ENCODE results near the gene MBD1.
"Not testable (repeated sequence)": the region's sequence is repeated elsewhere in the genome, so short reads cannot be mapped to it uniquely, and the experiment has no call there.

The MBD1 gene

DNA sequence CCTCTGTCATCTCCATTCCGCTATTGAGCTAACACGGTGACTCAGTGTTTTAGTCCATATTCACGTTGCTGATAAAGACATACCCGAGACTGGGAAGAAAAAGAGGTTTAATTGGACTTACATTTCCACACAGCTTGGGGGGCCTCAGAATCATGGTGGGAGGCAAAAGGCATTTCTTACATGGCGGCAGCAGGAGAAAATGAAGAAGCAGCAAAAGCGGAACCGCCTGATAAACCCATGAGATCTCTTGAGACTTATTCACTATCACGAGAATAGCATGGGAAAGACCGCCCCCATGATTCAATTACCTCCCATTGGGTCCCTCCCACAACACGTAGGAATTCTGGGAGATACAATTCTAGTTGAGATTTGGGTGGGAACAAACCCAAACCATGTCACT is 28.8 kb upstream of the MBD1 start:
- no peak overlapping the region for H3K4me2 ChIP-seq
- TF ChIP-seq Cebpa-rat (IDR thresholded peaks at IDR 0.05), result no peak
- no peak overlapping the region for H3K9ac ChIP-seq

DNA sequence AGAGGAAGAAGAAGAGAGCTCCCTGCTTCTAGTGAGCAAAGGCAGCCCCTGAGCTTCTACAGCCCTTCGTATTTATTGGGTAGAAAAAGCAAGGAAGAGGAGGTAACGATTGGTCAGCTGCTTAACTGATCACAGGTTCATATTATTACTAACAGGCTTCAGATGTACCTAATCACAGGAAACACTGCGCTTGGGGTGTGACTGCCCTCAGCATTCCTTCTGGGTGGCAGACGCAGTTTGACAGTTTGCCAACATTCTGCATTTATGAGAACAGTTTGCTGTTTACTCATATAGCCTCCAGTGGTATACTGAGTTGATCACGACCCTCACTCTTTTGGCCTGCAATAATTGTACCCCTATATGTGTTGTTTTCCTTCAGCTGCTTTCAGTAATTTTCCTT is 27.5 kb upstream of the MBD1 start:
- not testable (repeated sequence) for H3K4me3 ChIP-seq, H3K27ac ChIP-seq, H3K36me3 ChIP-seq, H3K27me3 ChIP-seq, H3K9ac ChIP-seq, H4K20me1 ChIP-seq
- Histone ChIP-seq H3K9me3 (peaks cover 22% of the 10 kb centered on the region), H3K4me1 (peaks cover 69% of the 10 kb centered on the region), H3K4me2 (0 out of 2 replicates have a peak overlapping the region, but pooled peaks have one; percentile 86)

More for the DNA sequence above, 28.8 kb upstream of the MBD1 start:
- Histone ChIP-seq H3K4me1 (peaks cover 81% of the 10 kb centered on the region), H3K27ac (no peak overlapping the region), H3K4me3 (no peak overlapping the region), H3K27me3 (no peaks in the 10 kb centered on the region), H4K20me1 (no peaks in the 10 kb centered on the region), H3K9me3 (peaks cover 15% of the 10 kb centered on the region), H3K36me3 (no peaks in the 10 kb centered on the region)

- Histone ChIP-seq H3K4me2 (peak overlapping the region; percentile 86), H3K27ac (no peak overlapping the region), H3K9me3 (peaks cover 22% of the 10 kb centered on the region), H3K4me3 (peak overlapping the region; percentile 63), H3K27me3 (no peaks in the 10 kb centered on the region), H3K4me1 (peaks cover 60% of the 10 kb centered on the region), H3K9ac (peak overlapping the region; percentile 17; the same call in 1 of the 2 replicates), H3K36me3 (no peaks in the 10 kb centered on the region), H4K20me1 (no peaks in the 10 kb centered on the region)
- TF ChIP-seq Cebpa-rat (IDR thresholded peaks at IDR 0.05), result no peak
Measured at GRCh38 chr18:50307738-50308470, 26.6 kb upstream of the MBD1 start.

DNA sequence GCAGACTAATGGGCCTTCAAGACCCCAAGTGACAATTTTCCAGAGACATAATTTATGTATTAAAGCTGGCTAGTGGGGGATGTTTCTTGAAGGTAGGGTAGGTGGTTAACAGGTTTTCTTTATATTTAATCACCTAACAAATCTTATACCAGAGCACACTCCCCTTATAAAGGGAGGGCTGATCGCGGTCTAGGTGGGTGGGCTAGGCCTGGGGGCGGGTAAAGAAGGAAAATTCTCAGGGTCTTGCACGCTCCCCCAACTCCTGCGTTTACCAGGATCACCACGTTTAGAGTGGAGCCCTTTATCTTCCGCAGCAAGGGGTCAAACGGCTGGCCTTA is 26.0 kb upstream of the MBD1 start:
- H3K27ac ChIP-seq, result peak overlapping the region; percentile 33; the same call in 1 of the 2 replicates
- peak overlapping the region; percentile 17; the same call in 1 of the 2 replicates for H3K9ac ChIP-seq
- no peaks in the 10 kb centered on the region for H4K20me1 ChIP-seq
- no peaks in the 10 kb centered on the region for H3K36me3 ChIP-seq
- peak overlapping the region; percentile 86 for H3K4me2 ChIP-seq
- peaks cover 22% of the 10 kb centered on the region for H3K9me3 ChIP-seq
- H3K4me3 ChIP-seq, result peak overlapping the region; percentile 63
- no peak for TF ChIP-seq Cebpa-rat (IDR thresholded peaks at IDR 0.05)
- peaks cover 54% of the 10 kb centered on the region for H3K4me1 ChIP-seq
- H3K27me3 ChIP-seq, result no peaks in the 10 kb centered on the region

DNA sequence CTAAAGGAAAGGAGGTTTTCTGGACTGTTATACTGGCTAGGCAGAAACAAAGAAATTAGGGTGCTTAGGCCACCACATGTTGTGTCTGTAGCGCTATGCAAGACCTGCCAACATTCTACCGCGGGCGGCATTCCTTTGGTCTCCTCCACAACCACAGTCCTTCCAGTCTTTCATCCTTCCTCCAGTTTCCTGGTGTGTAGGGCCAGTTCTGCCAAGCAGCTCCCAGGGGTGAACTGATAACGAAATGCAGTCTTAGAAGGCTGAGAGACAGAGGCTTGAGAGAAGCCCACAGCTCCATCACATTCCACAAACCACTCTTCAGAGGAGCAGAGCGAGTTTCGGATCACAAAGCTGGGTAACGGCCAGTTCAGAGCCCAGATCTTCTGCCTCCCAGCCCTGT is 25.6 kb upstream of the MBD1 start:
- Histone ChIP-seq H3K4me1 (peaks cover 52% of the 10 kb centered on the region), H3K4me3 (peak overlapping the region; percentile 63), H3K9me3 (peaks cover 22% of the 10 kb centered on the region), H3K27me3 (no peaks in the 10 kb centered on the region), H3K4me2 (peak overlapping the region; percentile 86), H3K27ac (peak overlapping the region; percentile 33; the same call in 1 of the 2 replicates), H3K36me3 (no peaks in the 10 kb centered on the region), H3K9ac (no peak overlapping the region; the same call in 1 of the 2 replicates), H4K20me1 (no peaks in the 10 kb centered on the region)
- no peak for TF ChIP-seq Cebpa-rat (IDR thresholded peaks at IDR 0.05)

GRCh38 chr18:50301074-50301473 is 19.8 kb upstream of the MBD1 start:
- Histone ChIP-seq H3K4me3 (no peak overlapping the region), H3K9ac (no peak overlapping the region), H3K4me1 (peaks cover 19% of the 10 kb centered on the region), H3K9me3 (peaks cover 13% of the 10 kb centered on the region), H3K4me2 (no peak overlapping the region), H4K20me1 (no peaks in the 10 kb centered on the region), H3K36me3 (no peaks in the 10 kb centered on the region), H3K27me3 (no peaks in the 10 kb centered on the region), H3K27ac (no peak overlapping the region)
- no peak for TF ChIP-seq Cebpa-rat (IDR thresholded peaks at IDR 0.05)

GRCh38 chr18:50299626-50300388 is 18.5 kb upstream of the MBD1 start:
- no peaks in the 10 kb centered on the region for H3K36me3 ChIP-seq
- no peak overlapping the region for H3K4me3 ChIP-seq
- no peaks in the 10 kb centered on the region for H4K20me1 ChIP-seq
- H3K4me2 ChIP-seq, result no peak overlapping the region
- H3K9me3 ChIP-seq, result peaks cover 9% of the 10 kb centered on the region; the same call in 1 of the 2 replicates
- H3K27ac ChIP-seq, result no peak overlapping the region
- H3K9ac ChIP-seq, result no peak overlapping the region
- TF ChIP-seq Cebpa-rat (IDR thresholded peaks at IDR 0.05), result no peak
- peaks cover 19% of the 10 kb centered on the region for H3K4me1 ChIP-seq
- H3K27me3 ChIP-seq, result no peaks in the 10 kb centered on the region

DNA sequence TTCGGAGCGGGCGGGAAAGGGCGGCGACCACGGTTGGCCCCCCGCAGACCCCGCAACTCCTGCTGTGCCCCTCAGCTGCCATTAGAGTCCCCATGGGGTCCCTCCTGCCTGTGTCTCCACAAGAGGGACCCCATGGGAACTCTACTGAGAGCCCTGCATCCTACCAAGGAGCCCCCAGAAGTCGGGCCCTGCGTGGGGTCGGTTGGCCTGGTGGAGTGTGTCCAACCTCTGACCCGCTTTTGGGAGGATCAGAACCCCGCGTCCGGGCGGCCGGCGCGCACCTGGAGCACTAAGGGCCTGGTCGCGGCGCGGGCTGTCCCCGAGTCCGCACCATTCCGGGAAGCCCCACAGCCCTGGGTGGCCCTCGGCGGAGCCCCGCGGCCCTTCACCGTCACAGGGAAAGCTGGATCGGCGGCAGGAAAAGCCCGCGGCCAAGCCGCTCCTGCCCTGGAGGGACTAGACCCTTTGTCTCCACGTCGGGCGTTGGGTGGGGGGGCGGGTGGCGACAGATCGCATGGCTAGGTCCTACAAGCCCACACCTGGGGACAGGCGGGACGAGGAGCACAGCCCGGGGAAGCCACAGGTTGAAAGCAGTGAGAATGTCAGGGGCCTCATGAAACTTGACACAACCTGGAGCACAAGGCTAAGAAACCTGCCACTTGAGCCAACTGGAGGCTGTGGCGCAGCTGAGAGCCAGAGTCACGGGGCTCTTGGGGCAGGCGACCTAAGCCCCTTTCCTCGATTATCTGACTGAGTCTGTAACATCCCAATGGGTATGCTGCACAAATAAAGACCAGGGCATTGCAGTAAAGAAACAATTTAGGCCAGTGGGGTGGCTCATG is 17.3 kb upstream of the MBD1 start:
- peaks cover 19% of the 10 kb centered on the region for H3K4me1 ChIP-seq
- peak overlapping the region; percentile 83 for H3K4me2 ChIP-seq
- no peaks in the 10 kb centered on the region for H3K27me3 ChIP-seq
- peak overlapping the region; percentile 55 for H3K4me3 ChIP-seq
- TF ChIP-seq Cebpa-rat (IDR thresholded peaks at IDR 0.05), result no peak
- H4K20me1 ChIP-seq, result no peaks in the 10 kb centered on the region
- H3K36me3 ChIP-seq, result no peaks in the 10 kb centered on the region
- no peak overlapping the region for H3K27ac ChIP-seq
- 0 out of 2 replicates have a peak, but pooled peaks cover 3% of the 10 kb centered on the region for H3K9me3 ChIP-seq
- H3K9ac ChIP-seq, result no peak overlapping the region

DNA sequence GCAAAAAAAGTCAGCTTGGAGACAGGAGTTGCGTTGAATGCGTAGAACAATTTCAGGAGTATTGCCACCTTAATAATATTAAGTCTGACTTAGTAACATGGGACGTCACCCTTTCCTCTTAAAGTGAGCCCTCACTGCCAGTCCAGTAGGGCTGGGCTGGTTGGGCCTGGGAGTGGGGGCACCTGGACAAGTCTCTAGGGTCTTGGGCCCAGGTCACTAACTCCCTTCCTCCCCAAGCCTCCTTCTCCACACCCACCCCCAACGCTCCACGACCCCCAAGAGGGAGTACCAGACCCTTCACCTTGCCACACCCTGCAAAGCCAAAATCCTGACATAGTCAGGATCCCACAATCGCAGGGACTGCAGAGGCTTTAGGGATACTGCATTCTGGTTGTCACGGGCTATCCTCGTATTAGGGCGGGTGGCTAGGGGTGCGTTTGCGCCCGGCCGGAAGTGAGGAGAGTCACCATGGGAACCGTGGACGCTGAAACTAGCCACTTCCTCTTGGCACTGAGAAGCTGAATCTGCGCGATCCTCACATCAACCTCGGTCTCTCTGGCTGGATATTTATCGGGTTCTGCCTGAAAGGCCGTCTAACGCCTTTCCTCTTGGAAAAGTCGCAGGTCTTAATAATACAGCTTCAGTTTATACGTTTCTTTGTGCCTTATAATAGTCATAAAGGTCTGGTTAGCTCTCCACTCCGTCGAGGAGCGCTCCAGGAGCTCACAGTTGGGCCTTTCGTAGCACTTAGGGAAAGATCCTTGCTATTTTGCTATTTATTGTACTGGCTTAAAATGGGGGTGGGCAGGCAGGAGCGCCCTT is 16.5 kb upstream of the MBD1 start:
- Histone ChIP-seq H3K27ac (no peak overlapping the region), H3K27me3 (no peaks in the 10 kb centered on the region), H3K9me3 (0 out of 2 replicates have a peak, but pooled peaks cover 3% of the 10 kb centered on the region), H3K4me1 (peaks cover 19% of the 10 kb centered on the region), H3K9ac (no peak overlapping the region), H4K20me1 (no peaks in the 10 kb centered on the region), H3K36me3 (no peaks in the 10 kb centered on the region), H3K4me2 (peak overlapping the region; percentile 83), H3K4me3 (peak overlapping the region; percentile 55)
- no peak for TF ChIP-seq Cebpa-rat (IDR thresholded peaks at IDR 0.05)
